ENCODE measurements around the gene ZNF680.

DNA sequence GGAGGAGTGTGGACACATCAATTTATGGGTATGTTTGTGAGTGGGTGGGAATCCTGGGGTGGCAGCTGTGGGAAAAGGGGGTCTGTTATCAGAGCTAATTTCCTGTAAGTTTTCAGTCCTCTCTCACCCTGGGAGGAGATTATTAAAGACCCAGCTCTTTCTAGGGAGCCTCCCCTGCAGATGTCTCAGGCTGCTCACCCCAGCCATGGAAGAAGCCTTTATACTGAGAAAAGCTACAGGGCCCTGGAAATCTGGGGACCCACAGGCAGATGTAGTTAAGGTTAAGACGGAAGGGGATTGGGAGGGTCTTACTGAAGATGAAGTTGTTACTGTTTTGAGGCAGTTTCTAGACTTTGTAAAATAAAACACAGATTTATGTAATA is 4.6 kb downstream of the ZNF680 start:
- TF ChIP-seq CTCF (IDR thresholded peaks at IDR 0.05; ENCODE audit: low read length) (no peak), EZH2 (IDR thresholded peaks at IDR 0.05; ENCODE audit: borderline replicate concordance, low read length) (no peak)

Data from OCI-LY1 (cell line).